Fibroblast of lung (primary cell): Measurements from ENCODE around the gene VAMP4. TPM values are rescaled to one million over a fixed set of nuclear protein-coding genes. Genes with fewer than 3 reads are reported as not detected.
A peak's percentile ranks its signal among the peaks of the same experiment; 100 is the strongest.
"Not testable (repeated sequence)": the region's sequence is repeated elsewhere in the genome, so short reads cannot be mapped to it uniquely, and the experiment has no call there.

Experiments
- DNase-seq, 2 donors: peaks; one replicate each; pipeline versions ENCODE4 v3.0.0 to v3.0.0-alpha.2; 2010; ENCODE audit warnings: low read depth in 2 of 2
- H2AFZ ChIP-seq: 2 replicates; pipeline ENCODE4 v1.5.1; 2012; ENCODE audit warnings: low read length, control low read depth, inconsistent platforms
- H3K27ac ChIP-seq: 2 replicates; pipeline ENCODE4 v1.5.1; 2011; ENCODE audit warnings: low read length, control low read depth; ENCODE audit not compliant: insufficient read depth
- H3K27me3 ChIP-seq: 2 replicates; pipeline ENCODE4 v1.5.1; 2011; ENCODE audit warnings: mild to moderate bottlenecking, low read length; ENCODE audit not compliant: control insufficient read depth, insufficient read depth
- H3K36me3 ChIP-seq: 2 replicates; pipeline ENCODE4 v1.5.1; 2011; ENCODE audit warnings: low read length; ENCODE audit not compliant: control insufficient read depth, insufficient read depth
- H3K4me1 ChIP-seq: 2 replicates; pipeline ENCODE4 v1.5.1; 2011; ENCODE audit warnings: low read length; ENCODE audit not compliant: control insufficient read depth, insufficient read depth; ENCODE audit errors: extremely low read depth
- H3K4me2 ChIP-seq: 2 replicates; pipeline ENCODE4 v1.5.1; 2011; ENCODE audit warnings: low read length, control low read depth; ENCODE audit not compliant: insufficient read depth; ENCODE audit errors: extremely low read depth
- H3K4me3 ChIP-seq, 4 experiments: fragments of 200-600 bp in 1 of 4; sonication (generic) in 1 of 4; replicated peaks in 1 of 4; 2 replicates each; pipeline ENCODE4 v1.5.1; 2011 to 2016; ENCODE audit warnings: low read length in 4 of 4, low read depth in 3 of 4, mild to moderate bottlenecking in 3 of 4, control low read depth in 2 of 4, inconsistent platforms in 1 of 4, mixed read lengths in 1 of 4; ENCODE audit not compliant: insufficient read depth in 1 of 4; ENCODE audit errors: control extremely low read depth in 1 of 4
- H3K79me2 ChIP-seq: 2 replicates; pipeline ENCODE4 v1.5.1; 2012; ENCODE audit warnings: mild to moderate bottlenecking, low read length, inconsistent platforms; ENCODE audit not compliant: control insufficient read depth, insufficient read depth
- H3K9ac ChIP-seq: 2 replicates; pipeline ENCODE4 v1.5.1; 2011; ENCODE audit warnings: mild to moderate bottlenecking, low read length, control low read depth; ENCODE audit not compliant: insufficient read depth
- H3K9me3 ChIP-seq: 2 replicates; pipeline ENCODE4 v1.5.1; 2012; ENCODE audit warnings: low read depth, low read length; ENCODE audit not compliant: control insufficient read depth, insufficient read depth
- H4K20me1 ChIP-seq: 2 replicates; pipeline ENCODE4 v1.5.1; 2011; ENCODE audit warnings: low read length; ENCODE audit not compliant: control insufficient read depth, insufficient read depth; ENCODE audit errors: extremely low read depth
- EZH2 ChIP-seq: IDR thresholded peaks from 2 replicates; pipeline ENCODE4 v1.5.1; 2012; ENCODE audit warnings: low read length, control low read depth, mild to moderate bottlenecking; ENCODE audit errors: missing control alignments
- polyA plus RNA-seq, 2 donors: library from polyadenylated mRNA; depleted of rRNA in 1 of 2; stranded (reverse) in 1 of 2; unstranded in 1 of 2; fragments of >200 nt; gene quantifications; 2 replicates each; pipeline ENCODE4 v1.2.1, GENCODE V29; 2011 to 2012; ENCODE audit warnings: missing spikeins in 1 of 2
- total RNA-seq: library from RNA; depleted of rRNA; stranded (reverse); fragments of >200 nt; gene quantifications from 2 replicates; pipeline ENCODE4 v1.2.1, GENCODE V29; 2014
- TF ChIP-seq, protein P1 (sequence below), 2 donors: IDR thresholded peaks in 1 of 2; conservative IDR thresholded peaks in 1 of 2; 1 replicate in 1 of 2; 2 replicates in 1 of 2; pipeline ENCODE4 v1.5.1; 2011 to 2012; ENCODE audit warnings: low read length in 2 of 2, control low read depth in 1 of 2, inconsistent platforms in 1 of 2, low read depth in 1 of 2, mild to moderate bottlenecking in 1 of 2

Gene VAMP4
- total and polyA plus RNA-seq, 2 donors (not counting 1 experiment from before 2014, with no cell fraction given): 29.0 to 32.9 TPM

DNA sequence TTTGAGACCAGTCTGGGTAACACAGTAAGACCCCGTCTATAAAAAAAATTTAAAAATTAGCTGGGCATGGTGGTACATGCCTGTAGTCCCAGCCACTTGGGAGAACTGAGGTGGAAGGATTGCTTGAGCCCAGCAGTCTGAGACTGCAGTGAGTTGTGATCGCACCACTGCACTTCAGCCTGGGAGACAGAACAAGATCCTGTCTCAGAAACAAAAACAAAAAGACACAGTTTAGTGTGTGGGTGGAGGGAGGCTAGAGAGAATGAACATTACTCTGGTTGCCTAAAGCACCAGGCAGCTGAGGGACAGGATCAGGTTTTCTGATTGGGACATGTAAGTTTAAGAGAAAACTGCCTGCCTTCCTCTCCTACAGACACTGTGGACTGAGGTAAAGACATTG, 42.3 kb downstream of the VAMP4 start:
- no peaks in the 10 kb centered on the region for H4K20me1 ChIP-seq
- no peaks in the 10 kb centered on the region for H3K36me3 ChIP-seq
- no peaks in the 10 kb centered on the region for H3K27me3 ChIP-seq
- H3K9ac ChIP-seq: no peak overlapping the region
- H3K79me2 ChIP-seq: no peaks in the 10 kb centered on the region
- TF ChIP-seq, protein P1, sequence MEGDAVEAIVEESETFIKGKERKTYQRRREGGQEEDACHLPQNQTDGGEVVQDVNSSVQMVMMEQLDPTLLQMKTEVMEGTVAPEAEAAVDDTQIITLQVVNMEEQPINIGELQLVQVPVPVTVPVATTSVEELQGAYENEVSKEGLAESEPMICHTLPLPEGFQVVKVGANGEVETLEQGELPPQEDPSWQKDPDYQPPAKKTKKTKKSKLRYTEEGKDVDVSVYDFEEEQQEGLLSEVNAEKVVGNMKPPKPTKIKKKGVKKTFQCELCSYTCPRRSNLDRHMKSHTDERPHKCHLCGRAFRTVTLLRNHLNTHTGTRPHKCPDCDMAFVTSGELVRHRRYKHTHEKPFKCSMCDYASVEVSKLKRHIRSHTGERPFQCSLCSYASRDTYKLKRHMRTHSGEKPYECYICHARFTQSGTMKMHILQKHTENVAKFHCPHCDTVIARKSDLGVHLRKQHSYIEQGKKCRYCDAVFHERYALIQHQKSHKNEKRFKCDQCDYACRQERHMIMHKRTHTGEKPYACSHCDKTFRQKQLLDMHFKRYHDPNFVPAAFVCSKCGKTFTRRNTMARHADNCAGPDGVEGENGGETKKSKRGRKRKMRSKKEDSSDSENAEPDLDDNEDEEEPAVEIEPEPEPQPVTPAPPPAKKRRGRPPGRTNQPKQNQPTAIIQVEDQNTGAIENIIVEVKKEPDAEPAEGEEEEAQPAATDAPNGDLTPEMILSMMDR (conservative IDR thresholded peaks at IDR 0.05 in 1 of 2, IDR thresholded peaks at IDR 0.05 in 1 of 2; ENCODE audit: low read depth in 1 of 2, low read length in 2 of 2): no peak
- TF ChIP-seq EZH2: no peak
- H3K27ac ChIP-seq: no peak overlapping the region
- no peak overlapping the region for H3K4me3 ChIP-seq
- no peaks in the 10 kb centered on the region for H3K9me3 ChIP-seq
- H3K4me1 ChIP-seq: no peaks in the 10 kb centered on the region
- H2AFZ ChIP-seq: no peak overlapping the region
- peak in 1 of 2 donors; percentile 20 for DNase-seq
- H3K4me2 ChIP-seq: no peak overlapping the region

DNA sequence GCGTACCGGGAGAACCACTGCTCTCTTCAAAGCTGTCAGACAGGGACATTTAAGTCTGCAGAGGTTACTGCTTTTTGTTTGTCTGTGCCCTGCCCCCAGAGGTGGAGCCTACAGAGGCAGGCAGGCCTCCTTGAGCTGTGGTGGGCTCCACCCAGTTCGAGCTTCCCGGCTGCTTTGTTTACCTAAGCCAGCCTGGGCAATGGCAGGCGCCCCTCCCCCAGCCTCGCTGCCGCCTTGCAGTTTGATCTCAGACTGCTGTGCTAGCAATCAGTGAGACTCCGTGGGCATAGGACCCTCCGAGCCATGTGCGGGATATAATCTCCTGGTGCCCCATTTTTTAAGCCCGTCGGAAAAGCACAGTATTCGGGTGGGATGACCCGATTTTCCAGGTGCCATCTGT, 46.1 kb downstream of the VAMP4 start:
- not testable (repeated sequence) for H3K9me3 ChIP-seq, H3K4me3 ChIP-seq, DNase-seq, H3K4me2 ChIP-seq, H3K36me3 ChIP-seq, H3K4me1 ChIP-seq, H3K27me3 ChIP-seq, H3K27ac ChIP-seq, H3K9ac ChIP-seq, H4K20me1 ChIP-seq, H2AFZ ChIP-seq, H3K79me2 ChIP-seq

DNA sequence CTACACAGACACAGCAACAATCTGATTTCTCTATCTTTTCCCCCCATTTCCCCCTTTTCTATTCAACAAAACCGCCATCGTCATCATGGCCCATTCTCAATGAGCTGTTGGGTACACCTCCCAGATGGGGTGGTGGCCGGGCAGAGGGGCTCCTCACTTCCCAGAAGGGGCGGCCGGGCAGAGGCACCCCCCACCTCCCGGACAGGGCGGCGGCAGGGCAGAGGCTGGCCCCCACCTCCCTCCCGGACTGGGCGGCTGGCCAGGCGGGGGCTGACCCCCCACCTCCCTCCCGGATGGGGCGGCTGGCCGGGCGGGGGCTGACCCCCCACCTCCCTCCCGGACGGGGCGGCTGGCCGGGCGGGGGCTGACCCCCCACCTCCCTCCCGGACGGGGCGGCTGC, 48.3 kb downstream of the VAMP4 start:
- DNase-seq, H3K36me3 ChIP-seq, H3K4me2 ChIP-seq, H3K27me3 ChIP-seq, H2AFZ ChIP-seq, H4K20me1 ChIP-seq, H3K9ac ChIP-seq, H3K27ac ChIP-seq, H3K9me3 ChIP-seq, H3K4me3 ChIP-seq, H3K79me2 ChIP-seq, H3K4me1 ChIP-seq: not testable (repeated sequence)

DNA sequence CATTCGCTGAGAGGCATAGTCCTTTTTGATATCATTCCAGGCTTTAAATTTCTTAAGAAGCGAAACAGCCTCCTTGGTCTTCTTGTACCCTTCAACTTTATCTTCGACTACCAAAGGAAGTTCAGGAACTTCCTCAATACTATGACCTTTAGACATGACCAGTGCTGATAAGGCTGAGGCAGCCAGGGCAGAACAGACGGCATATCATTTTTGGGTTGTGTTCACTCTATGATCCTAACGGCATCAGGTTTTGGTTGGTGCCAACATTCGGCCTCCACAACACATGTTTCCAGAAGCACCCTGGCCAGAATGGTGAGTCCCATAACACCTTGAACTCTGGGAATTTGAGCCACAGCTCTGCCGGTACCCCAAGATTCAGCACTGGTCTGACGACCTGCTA, 58.0 kb downstream of the VAMP4 start:
- Histone ChIP-seq H3K4me1 (no peaks in the 10 kb centered on the region), H4K20me1 (no peaks in the 10 kb centered on the region), H3K4me3 (no peak overlapping the region), H3K4me2 (no peak overlapping the region), H3K9me3 (no peaks in the 10 kb centered on the region), H3K36me3 (no peaks in the 10 kb centered on the region), H3K9ac (no peak overlapping the region), H3K79me2 (no peaks in the 10 kb centered on the region), H3K27ac (no peak overlapping the region), H2AFZ (no peak overlapping the region), H3K27me3 (no peaks in the 10 kb centered on the region)
- DNase-seq: no peak
- TF ChIP-seq, protein P1 (conservative IDR thresholded peaks at IDR 0.05 in 1 of 2, IDR thresholded peaks at IDR 0.05 in 1 of 2; ENCODE audit: low read depth in 1 of 2, low read length in 2 of 2): no peak
- no peak for TF ChIP-seq EZH2
